ENCODE measurements around the gene LPIN1.
"Not testable (repeated sequence)": the region's sequence is repeated elsewhere in the genome, so short reads cannot be mapped to it uniquely, and the experiment has no call there.

LPIN1 gene

DNA sequence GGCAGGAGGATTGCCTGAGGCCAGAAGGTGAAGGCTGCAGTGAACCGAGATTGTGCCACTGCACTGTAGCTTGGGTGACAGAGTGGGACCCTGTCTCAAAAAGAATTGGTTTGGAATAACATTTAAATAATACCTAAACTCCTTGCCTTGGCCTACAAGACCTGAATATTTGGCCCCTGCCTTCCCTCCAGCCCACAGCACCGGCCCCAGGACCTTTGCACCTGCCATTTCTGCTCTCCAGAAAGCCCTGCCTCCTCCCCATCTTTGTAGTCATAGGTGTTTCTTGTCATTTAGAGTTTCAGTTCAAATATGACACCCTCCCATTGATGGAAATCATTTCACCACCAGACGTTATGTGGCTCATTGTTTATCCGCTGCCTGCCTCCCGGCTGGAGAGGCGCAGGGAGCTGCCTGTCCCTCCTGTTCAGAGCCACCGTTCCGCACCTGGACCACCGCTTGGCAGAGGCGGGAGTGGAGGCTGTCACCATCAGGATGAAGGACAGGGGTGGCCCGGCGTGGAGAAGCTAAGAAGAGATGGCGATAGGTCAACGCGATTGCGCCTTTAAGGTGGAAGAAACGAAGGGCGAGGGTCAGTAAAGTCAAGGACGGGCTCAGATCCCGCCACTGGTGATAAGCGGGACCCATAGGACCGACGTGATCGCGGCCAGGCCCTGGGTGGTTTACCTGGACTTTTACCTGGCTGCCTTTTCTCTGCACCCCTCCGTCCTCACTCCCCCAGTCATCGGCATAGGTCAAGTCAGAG lies 638 bp upstream of the LPIN1 start:
- peak; percentile 39 for DNase-seq

DNA sequence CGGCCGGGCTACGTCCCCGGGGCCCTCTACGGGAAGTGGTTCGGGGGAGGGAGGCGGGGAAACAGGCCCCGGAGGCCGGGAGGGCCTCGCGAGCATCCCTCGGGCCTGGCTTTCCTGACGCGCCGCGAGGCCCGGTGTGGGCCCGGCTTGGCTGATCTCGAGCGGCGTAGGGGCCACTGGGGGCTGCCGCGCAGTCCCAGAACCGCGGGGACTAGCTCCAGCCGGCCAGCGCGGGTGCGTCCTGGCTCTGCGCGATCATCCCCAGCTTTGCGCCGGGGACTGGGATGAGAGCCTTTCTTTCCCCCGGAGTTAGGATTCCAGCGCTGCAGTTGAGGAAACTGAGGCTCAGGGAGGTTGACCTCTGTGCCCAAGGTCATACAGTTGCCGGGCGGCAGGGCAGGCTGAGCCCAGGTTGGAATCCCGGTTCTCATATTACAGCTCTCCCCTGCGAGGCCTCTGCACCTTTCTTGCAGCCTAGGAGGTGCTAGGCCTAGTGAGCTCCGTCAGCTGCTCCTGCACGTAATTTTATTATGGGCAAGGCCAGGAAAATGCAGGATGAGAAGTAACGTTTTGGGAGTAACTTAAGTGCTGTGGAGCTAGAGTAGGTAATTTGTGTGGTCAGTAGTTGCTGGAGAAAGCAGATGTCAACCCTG lies 501 bp downstream of the LPIN1 start:
- no peak for DNase-seq

DNA sequence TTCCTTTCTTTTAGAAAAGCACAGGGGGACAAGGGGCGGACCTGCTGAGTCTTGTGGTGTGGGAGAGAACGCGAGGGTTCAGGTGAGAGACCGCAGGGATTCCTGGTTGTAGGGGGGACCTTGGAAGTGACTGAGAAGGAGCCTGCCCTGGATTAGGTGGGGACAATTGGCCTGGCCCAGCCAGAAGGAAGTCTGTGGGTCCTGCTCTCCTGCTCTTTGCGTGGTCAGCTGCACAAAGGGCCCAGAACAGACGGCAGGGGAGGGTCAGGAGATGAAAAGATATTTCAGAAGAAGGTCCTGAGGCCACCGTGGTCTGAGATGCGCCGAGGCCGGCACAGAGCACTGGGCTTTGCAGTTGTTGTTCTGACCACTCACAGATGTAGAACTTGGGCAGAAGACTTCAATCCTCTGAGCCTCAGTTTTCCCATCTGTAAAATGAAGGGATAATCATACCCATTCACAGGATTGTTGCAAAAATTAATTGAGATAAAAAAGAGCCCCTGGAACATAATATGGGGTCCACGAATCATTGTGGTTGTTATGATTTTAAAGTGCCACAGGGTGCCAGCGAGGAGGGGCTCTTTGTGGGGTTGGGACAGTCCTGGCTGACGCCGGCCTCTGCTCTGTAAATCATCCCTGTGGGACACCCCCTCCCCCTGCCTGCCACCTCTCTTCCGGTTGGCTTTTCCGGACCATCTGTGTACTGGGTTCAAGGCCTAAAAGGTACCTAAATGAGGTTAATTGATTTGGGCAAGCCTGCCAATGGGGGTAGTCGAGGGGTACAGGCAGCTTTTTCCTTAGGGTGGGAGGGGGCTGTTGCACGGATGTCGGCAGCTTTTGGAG lies 1.8 kb downstream of the LPIN1 start:
- DNase-seq, result no peak

DNA sequence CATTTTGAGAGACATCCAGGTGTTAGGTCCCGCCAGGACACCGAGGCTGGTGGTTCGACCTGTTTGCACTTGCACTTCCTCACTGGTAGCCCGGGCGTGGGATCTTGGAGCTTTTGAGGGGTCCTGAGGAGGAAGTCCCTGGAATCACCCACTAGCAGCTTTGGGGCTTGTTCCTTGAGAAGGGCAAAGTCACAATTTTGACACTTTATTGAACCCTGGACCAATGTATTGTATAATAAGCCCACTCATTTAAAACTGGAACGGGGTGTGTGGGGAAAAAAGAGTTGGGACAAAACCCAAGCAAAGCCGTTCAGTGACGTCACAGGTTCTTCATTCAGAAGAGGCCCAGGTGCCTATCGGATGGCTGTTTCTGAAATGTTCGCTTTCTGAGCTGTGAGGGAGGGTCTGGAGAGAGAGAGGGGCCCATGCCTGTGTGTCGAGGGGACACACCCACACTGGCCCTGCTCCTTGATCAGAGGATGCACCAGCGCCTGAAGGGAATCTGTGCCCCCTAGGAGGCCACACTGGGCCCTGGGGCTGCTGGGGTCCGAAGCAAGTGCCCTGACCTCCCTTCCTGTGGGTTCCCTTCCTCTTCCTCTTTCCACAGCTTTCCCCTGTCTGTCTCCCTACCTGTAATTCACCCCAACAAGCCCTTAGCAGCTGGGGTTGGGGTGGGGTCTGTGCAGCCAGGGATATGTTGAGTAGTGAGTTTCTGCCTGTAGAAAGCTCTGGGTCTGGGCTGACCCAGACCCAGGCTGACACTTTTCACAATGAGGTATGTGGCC lies 2.6 kb downstream of the LPIN1 start:
- DNase-seq, result no peak

DNA sequence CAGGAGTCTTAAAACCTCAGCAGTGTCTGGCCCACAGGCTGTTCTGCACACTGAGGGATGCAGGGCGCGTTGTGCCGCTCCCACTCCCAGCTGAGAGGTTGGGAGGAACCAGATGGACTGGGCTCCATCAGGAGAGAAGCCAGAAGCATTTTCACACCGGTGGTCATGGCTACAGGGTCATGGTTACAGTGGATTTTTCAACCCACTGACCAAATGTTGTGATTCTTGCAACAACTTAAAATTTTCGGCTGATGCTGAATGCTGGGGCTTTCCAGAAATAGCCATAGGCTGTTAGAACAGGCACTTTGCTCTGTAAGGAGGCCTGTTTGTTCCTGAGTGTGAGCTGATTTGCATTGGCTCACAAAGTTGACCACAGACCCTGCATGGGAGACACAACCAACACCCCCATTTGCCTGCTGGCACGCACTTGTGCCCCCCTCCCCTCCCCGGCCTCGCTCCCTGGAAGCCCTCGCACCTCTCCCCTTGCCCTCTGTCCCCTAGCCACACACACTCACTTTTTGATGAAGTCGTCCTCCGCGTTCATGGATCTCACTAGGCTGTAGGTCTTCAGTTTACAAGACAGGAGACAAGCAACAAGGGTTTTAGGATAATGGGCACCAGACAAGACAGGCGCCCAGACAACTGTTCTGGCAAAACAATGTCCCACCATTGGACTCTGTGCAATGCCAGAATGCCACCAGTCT lies 3.4 kb downstream of the LPIN1 start:
- no peak for DNase-seq

GRCh38 chr2:11750422-11750821 lies 4.0 kb downstream of the LPIN1 start:
- peak; percentile 48 for DNase-seq

GRCh38 chr2:11750917-11751316 lies 4.5 kb downstream of the LPIN1 start:
- DNase-seq, result peak; percentile 41

DNA sequence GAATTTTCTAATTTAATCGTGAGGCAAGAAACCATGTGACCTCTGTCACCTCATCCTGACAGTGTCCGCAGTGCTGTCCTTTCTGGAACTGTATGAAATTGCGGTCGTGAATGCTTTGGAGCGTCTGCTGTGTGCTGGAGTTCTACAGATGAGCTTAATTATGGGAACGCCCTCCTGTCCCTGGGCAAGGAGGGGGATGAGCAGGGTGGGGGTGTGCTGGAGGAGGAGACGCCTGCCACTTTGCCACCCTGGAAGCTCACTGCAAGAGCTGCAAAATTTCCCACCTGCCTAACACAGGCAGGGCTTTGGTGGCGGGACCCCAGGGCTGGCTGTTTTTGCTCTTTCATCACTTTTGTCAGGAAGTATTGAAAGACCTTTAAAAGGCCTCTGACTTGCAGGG lies 6.5 kb downstream of the LPIN1 start:
- no peak for DNase-seq

DNA sequence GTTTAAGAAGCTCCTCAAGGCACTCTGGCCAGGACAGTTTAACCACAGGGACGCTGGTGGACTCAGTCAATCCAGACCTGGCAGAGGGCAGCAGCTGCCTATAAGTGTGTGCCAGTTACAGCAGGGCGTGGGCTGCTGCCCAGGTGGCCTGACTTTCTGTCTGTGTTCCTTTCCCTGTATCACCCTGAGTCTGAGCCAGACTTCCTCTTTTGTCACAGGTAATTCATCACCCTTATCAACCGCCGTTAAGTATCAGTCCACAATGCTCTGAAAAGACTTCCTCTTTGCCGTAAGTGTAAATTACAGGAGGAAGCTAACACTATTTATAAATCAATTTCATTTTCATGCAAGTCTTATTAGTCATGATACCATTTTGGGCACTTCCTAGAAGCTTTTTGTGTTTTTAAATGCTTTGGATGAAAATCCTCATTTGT lies 7.0 kb downstream of the LPIN1 start:
- DNase-seq, result peak; percentile 44

DNA sequence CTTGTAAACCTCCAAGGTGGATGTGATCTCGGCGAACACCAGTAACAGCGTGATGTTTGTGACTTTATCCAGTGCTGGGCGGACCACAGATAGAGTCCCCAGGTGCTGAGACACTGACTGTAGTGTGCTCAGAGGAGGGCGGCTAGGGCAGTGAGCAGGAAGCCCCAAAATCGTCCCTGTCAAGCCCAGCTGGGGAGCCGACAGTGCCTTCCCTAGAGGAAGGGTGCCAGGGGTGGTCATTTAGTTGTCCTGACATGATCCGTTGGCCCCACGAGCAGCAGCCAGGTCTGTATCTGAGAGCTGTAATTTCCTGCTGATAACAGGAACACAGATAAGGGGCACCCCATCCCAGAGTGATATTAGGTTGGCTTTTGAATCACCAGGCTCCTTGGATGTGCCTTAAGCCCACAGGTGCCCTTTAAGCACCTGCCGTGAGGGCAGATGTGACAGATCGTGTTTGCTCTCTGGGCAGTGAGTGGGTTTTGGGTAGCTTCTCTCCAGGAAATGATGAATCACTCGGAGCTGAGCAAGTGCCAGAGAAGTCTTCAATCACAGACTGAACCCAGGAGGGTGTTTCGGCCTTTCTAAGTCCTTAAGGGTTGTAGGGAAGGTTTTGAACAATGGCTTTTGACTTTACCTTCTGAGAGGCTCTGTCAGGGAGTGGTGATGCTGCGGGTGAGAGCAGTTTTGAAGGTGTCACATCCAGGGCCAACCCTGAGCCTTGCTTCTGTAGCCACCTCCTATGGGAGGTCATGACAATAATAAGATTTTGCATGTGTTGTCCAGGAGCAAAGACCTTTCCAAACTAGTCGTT lies 7.7 kb downstream of the LPIN1 start:
- DNase-seq, result peak; percentile 79

DNA sequence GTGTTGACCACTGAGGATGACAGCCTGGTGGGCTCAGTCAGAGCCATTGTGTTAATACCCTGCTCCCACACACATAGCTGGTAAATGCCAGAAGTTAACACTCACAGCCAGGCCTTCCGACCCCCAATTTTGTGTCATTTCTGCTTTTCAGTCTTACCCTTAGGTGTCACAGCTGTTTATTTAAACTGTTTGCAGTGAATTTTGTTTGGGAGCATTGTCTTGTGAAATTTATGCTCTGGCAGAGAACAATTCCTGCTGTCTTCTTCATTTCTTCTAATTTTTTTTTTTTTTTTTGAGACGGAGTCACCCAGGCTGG lies 8.2 kb downstream of the LPIN1 start:
- no peak for DNase-seq

DNA sequence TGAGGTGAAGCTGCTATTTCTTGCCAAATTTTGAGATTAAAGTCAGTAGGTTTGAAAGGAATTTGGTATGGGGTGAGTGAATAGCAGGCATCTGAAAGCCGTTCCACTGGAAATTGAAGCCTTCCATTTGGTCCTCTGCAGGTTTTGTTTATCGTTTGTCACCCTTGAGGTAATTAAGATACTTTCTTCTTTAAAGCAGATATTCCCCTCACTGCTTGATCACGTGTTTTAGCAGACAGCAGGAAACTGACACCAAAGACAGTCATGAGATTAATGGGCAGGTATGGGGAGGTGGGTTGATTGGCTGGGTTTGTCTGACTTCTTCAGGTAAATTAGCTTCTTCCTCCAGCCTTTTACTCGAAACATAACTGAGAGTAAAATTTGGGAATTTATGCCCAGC lies 10.7 kb downstream of the LPIN1 start:
- no peak for DNase-seq

DNA sequence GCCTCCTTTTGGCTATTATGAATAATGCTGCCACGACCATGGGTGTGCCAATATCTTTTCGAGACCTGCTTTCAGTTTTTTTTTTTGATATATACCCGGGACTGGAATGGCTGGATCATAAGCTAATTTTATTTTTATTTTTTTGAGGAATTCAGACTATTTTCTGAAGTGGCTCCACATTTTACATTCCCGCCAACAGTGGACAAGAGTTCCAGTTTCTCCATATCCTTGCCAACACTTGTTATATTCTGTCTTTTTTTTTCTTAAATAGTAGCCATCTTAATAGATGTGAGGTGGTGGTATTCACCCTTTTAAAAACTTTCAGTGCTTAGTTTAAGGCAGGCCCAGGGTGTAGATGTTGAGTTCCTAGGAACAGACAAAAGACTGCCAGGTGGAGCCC lies 11.8 kb downstream of the LPIN1 start:
- no peak for DNase-seq

- DNase-seq, result no peak
Measured at GRCh38 chr2:11758647-11759046, 12.2 kb downstream of the LPIN1 start.

DNA sequence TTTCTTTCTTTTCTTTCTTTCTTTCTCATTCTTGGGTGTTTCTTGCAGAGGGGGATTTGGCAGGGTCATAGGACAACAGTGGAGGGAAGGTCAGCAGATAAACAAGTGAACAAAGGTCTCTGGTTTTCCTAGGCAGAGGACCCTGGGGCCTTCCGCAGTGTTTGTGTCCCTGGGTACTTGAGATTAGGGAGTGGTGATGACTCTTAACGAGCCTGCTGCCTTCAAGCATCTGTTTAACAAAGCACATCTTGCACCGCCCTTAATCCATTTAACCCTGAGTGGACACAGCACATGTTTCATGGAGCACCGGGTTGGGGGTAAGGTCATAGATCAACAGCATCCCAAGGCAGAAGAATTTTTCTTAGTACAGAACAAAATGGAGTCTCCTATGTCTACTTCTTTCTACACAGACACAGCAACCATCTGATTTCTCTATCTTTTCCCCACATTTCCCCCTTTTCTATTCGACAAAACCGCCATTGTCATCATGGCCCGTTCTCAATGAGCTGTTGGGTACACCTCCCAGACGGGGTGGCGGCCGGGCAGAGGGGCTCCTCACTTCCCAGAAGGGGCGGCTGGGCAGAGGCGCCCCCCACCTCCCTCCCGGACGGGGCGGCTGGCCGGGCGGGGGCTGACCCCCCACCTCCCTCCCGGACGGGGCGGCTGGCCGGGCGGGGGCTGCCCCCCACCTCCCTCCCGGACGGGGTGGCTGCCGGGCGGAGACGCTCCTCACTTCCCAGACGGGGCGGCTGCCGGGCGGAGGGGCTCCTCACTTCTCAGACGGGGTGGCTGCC lies 12.9 kb downstream of the LPIN1 start:
- not testable (repeated sequence) for DNase-seq

GRCh38 chr2:11761259-11761658 lies 14.8 kb downstream of the LPIN1 start:
- no peak for DNase-seq

DNA sequence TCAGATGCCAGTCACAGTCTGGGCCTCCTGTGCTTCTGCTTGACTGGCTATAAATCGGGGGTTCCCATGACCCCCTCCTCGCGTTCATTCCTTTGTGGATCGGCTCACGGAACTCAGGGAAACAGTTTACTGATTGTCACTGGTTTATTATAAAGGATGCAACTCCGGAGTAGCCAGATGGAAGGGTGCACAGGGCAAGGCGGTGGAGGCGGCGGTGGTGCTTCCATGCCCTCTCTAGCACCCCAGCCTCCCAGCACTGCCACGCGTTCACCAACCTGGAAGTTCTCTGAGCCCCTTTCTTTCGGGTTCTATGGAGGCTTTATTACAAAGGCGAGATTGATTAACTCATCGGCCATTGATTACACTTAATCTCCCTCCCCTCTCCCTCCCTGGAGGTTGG lies 15.6 kb downstream of the LPIN1 start:
- DNase-seq, result no peak

- no peak for DNase-seq
Measured at GRCh38 chr2:11762799-11763461, 16.5 kb downstream of the LPIN1 start.

DNA sequence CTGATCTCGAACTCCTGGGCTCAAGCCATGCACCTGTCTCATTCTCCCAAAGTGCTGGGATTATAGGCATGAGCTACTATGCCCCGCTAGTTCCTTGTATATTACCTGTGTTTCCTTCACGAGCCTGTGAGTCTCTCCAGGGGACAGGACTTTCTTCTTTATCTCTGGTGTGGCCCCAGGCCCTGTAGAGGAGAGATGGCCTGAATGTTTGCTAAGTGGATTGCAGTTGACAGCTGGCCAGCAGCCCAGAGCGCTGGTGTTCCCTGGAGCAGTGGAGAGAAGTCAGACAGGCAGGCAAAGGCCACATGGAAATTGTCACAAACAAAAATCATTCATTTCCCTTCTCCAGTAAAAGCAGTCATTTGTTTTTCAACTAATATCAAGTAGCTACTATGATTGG lies 17.9 kb downstream of the LPIN1 start:
- DNase-seq, result no peak

GRCh38 chr2:11764920-11765319 lies 18.5 kb downstream of the LPIN1 start:
- DNase-seq, result no peak

Measured in activated CD4-positive, alpha-beta T cell treated with anti-CD3 and anti-CD28 coated beads for 48 hours (primary cell).